ENCODE measurements around the gene SLC35F3.

DNA sequence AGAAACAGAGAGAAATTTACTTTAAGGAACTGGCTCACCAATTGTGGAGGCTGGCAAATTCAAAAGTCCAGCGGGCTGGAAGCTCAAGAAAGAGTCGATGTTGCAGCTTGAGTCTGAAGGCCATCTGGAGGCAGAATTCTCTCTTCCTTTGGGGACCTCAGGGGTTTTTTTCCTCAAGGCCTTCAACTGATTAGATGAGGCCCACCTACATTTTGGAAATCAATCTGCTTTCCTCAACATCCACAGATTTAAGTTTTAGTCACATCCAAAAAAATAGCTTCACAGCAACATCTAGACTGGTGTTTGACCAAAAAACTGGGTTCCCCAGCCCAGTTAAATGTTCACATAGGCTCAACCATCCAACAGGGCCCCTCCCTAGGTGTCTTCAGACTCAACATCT, 114.9 kb downstream of the SLC35F3 start:
- TF ChIP-seq POLR2AphosphoS5 (IDR thresholded peaks at IDR 0.05; ENCODE audit: low read depth, low read length) (no peak), POLR2A (IDR thresholded peaks at IDR 0.05; ENCODE audit: low read depth, low read length) (no peak), TAF1 (IDR thresholded peaks at IDR 0.05; ENCODE audit: borderline replicate concordance, low read depth, low read length) (no peak)
